ENCODE results near the gene PLEKHG7. TPM values are rescaled to one million over a fixed set of nuclear protein-coding genes. Genes with fewer than 3 reads are reported as not detected.

Gene PLEKHG7
- total and polyA plus RNA-seq, 2 donors (not counting 1 experiment from before 2014, with no cell fraction given) = 7.5 to 23.2 TPM

DNA sequence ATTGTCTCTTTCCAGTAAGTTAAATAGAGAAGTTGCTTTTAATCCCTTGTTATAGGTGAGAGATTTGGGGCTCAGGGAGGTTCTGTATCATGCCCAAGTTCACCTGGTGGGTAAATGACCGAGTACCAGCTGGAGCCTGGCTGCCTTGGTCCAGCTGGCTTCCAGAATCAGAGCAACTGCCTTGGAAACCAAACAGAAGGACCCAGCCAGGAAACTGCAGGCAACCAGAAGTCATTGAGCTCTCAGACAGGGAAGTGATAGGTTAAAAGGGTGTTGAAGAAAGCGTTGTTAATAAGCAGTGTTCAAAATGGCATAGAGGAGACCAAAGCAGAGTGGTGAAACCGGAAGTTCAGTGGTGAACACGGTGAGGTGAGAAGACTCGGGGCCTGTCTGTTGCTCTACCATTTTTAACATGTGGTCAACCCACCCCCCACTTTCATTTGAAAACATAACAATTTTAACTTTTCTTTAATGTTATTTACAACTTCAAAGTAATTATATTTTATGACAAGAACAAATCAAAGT, 54.9 kb downstream of the PLEKHG7 start:
- H3K79me2 ChIP-seq (ENCODE audit: control insufficient read depth, insufficient read depth, low read length) = no peaks in the 10 kb centered on the region
- no peak overlapping the region for H3K4me3 Mint-ChIP-seq
- H3K9me3 ChIP-seq (ENCODE audit: control extremely low read depth in 1 of 3, control insufficient read depth in 2 of 3, insufficient read depth in 1 of 3, low read length in 2 of 3) = no peaks in the 10 kb centered on the region
- no peaks in the 10 kb centered on the region for H3K9me3 Mint-ChIP-seq (ENCODE audit: insufficient read depth)
- peaks cover 16% of the 10 kb centered on the region for H3K4me1 Mint-ChIP-seq
- H4K20me1 ChIP-seq (ENCODE audit: control insufficient read depth, insufficient read depth, low read length, poor library complexity, severe bottlenecking) = no peaks in the 10 kb centered on the region
- H3K27me3 Mint-ChIP-seq = no peaks in the 10 kb centered on the region
- no peaks in the 10 kb centered on the region for H3K36me3 ChIP-seq (replicated peaks in 1 of 2; ENCODE audit: control extremely low read depth in 1 of 2, control insufficient read depth in 1 of 2, extremely low read depth in 1 of 2, insufficient read depth in 2 of 2, low read length in 1 of 2)
- 71% methylated on average over 5 of the region's 5 CpGs for WGBS (ENCODE audit: insufficient coverage)
- CTCF ChIA-PET = no interaction called here
- TF ChIP-seq, protein P1, sequence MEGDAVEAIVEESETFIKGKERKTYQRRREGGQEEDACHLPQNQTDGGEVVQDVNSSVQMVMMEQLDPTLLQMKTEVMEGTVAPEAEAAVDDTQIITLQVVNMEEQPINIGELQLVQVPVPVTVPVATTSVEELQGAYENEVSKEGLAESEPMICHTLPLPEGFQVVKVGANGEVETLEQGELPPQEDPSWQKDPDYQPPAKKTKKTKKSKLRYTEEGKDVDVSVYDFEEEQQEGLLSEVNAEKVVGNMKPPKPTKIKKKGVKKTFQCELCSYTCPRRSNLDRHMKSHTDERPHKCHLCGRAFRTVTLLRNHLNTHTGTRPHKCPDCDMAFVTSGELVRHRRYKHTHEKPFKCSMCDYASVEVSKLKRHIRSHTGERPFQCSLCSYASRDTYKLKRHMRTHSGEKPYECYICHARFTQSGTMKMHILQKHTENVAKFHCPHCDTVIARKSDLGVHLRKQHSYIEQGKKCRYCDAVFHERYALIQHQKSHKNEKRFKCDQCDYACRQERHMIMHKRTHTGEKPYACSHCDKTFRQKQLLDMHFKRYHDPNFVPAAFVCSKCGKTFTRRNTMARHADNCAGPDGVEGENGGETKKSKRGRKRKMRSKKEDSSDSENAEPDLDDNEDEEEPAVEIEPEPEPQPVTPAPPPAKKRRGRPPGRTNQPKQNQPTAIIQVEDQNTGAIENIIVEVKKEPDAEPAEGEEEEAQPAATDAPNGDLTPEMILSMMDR (IDR thresholded peaks at IDR 0.05) = no peak
- TF ChIP-seq EZH2 (IDR thresholded peaks at IDR 0.05; ENCODE audit: borderline replicate concordance, insufficient read depth, low read depth, low read length, poor library complexity, severe bottlenecking) = no peak
- no peak for DNase-seq
- H3K27ac Mint-ChIP-seq = peak overlapping the region; percentile 37
- no peak overlapping the region for H2AFZ ChIP-seq (ENCODE audit: insufficient read depth, low read depth, low read length, poor library complexity, severe bottlenecking)
- H3K4me2 ChIP-seq (replicated peaks; ENCODE audit: low read depth, low read length, poor library complexity, severe bottlenecking) = no peak overlapping the region
- no peak for ATAC-seq (ENCODE audit: low read depth)
- H3K4me3 ChIP-seq (ENCODE audit: control extremely low read depth in 1 of 5, extremely low read depth in 1 of 5, insufficient read depth in 1 of 5, low read depth in 2 of 5, low read length in 4 of 5) = no peak overlapping the region
- no peaks in the 10 kb centered on the region for H3K27me3 ChIP-seq (replicated peaks in 1 of 4; ENCODE audit: control extremely low read depth in 1 of 4, control insufficient read depth in 3 of 4, insufficient read depth in 4 of 4, low read length in 3 of 4)
- peaks cover 3 to 6% of the 10 kb centered on the region in 2 donors for H3K4me1 ChIP-seq (ENCODE audit: control insufficient read depth in 2 of 2, insufficient read depth in 2 of 2, low read length in 2 of 2)
- POLR2A ChIA-PET = no interaction called here
- intact Hi-C loops (cut with micrococcal nuclease) = no loop called here
- H3K27ac ChIP-seq (ENCODE audit: low read length in 2 of 2) = no peak overlapping the region
- no peak overlapping the region for H3K9ac ChIP-seq (ENCODE audit: low read length)

DNA sequence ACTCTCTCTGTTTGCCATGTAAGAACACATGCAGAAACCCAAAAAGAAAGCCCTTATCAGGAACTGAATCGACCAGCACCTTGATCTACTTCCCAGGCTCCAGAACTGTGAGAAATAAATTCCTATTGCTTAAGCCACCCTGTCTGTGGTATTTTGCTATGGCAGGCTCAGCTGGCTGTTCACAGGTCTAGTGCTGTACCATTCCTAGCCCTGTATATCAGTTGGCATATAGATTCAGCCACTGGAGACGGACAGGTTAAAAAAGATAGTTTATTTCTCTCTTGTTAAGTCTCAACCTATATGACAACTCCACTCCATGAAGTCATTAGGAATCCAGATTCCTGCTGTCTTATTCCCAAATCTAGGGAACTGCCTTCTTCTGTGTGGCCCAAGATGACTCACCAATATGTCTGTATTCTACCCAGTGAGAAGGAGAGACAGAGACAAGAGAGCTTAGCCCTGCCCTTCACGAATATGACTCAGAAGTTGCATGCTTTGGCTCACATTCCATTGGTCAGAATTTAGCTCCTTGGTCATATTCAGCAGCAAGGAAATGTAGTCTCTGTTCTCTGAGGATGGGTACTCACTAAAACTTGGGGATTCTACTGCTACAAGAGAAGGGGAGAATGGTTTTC, 57.0 kb downstream of the PLEKHG7 start:
- Mint-ChIP-seq H3K4me1 (peaks cover 16% of the 10 kb centered on the region), H3K9me3 (ENCODE audit: insufficient read depth) (no peaks in the 10 kb centered on the region), H3K4me3 (no peak overlapping the region), H3K27ac (no peak overlapping the region), H3K27me3 (no peaks in the 10 kb centered on the region)
- Histone ChIP-seq H3K4me2 (replicated peaks; ENCODE audit: low read depth, low read length, poor library complexity, severe bottlenecking) (no peak overlapping the region), H3K27ac (ENCODE audit: low read length in 2 of 2) (no peak overlapping the region), H3K4me3 (ENCODE audit: control extremely low read depth in 1 of 5, extremely low read depth in 1 of 5, insufficient read depth in 1 of 5, low read depth in 2 of 5, low read length in 4 of 5) (no peak overlapping the region), H3K9me3 (ENCODE audit: control extremely low read depth in 1 of 3, control insufficient read depth in 2 of 3, insufficient read depth in 1 of 3, low read length in 2 of 3) (no peaks in the 10 kb centered on the region), H3K4me1 (ENCODE audit: control insufficient read depth in 2 of 2, insufficient read depth in 2 of 2, low read length in 2 of 2) (peaks cover 3 to 6% of the 10 kb centered on the region in 2 donors), H4K20me1 (ENCODE audit: control insufficient read depth, insufficient read depth, low read length, poor library complexity, severe bottlenecking) (no peaks in the 10 kb centered on the region), H2AFZ (ENCODE audit: insufficient read depth, low read depth, low read length, poor library complexity, severe bottlenecking) (no peak overlapping the region), H3K9ac (ENCODE audit: low read length) (no peak overlapping the region), H3K36me3 (replicated peaks in 1 of 2; ENCODE audit: control extremely low read depth in 1 of 2, control insufficient read depth in 1 of 2, extremely low read depth in 1 of 2, insufficient read depth in 2 of 2, low read length in 1 of 2) (no peaks in the 10 kb centered on the region), H3K79me2 (ENCODE audit: control insufficient read depth, insufficient read depth, low read length) (no peaks in the 10 kb centered on the region), H3K27me3 (replicated peaks in 1 of 4; ENCODE audit: control extremely low read depth in 1 of 4, control insufficient read depth in 3 of 4, insufficient read depth in 4 of 4, low read length in 3 of 4) (no peaks in the 10 kb centered on the region)
- TF ChIP-seq, protein P1 (IDR thresholded peaks at IDR 0.05) = no peak
- TF ChIP-seq EZH2 (IDR thresholded peaks at IDR 0.05; ENCODE audit: borderline replicate concordance, insufficient read depth, low read depth, low read length, poor library complexity, severe bottlenecking) = no peak
- 80% methylated on average over 1 of the region's 3 CpGs for WGBS (ENCODE audit: insufficient coverage)
- DNase-seq (no peak), ATAC-seq (ENCODE audit: low read depth) (no peak)
- intact Hi-C loops (cut with micrococcal nuclease) = no loop called here
- CTCF ChIA-PET = interaction anchor here (0.7 to 1.8 kb wide), 2 partner anchors 10 to 1378 kb away, joined by 3 to 4 read pairs; no protein-coding TSS in a partner anchor
- POLR2A ChIA-PET = no interaction called here

All from B cell (primary cell).